ENCODE results near the gene SOS1.
"Not testable (repeated sequence)": the region's sequence is repeated elsewhere in the genome, so short reads cannot be mapped to it uniquely, and the experiment has no call there.

SOS1 gene

DNA sequence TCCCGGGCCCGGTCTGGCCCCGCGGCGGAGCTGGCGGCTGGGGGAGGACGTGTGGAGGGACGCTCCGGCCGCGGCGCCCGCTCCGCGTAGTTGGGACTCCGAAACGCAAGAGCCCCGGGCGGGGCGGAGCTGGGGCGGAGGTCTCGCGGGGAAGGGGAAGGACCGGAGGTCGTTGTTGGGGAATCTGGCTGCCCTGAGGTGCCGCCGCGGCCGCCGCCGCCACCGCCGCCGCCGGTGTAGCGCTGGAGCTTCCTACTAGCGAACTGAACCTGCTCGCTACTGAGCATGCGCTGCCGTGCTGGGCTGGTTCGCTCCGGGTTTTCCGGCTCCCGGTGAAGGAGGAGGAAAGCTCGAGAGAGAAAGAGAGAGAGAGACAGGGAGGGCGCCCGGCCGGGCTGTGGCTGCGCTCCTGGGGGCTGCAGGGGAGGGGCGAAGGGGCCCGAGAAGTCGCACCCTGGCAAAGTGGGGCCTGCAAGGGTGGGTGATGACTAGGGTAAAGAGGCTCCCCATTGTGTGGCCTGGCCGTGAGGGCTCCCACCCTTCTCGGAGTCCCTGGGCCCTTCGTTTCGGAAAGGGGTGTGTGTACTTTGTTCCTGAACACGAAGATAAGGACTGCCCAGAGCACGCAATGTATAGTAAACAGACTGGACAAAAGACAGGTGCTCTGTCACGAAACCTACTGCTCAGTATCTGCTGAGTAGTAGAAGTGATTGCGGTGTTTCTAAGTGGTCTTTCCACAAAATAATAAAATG lies at the start of gene SOS1:
SOS1 (minus strand) TSS at position 281 of the 752 bp plus-strand sequence. CDS start 629 bp downstream, outside the sequence.
- DNase-seq, result peak; percentile 71

DNA sequence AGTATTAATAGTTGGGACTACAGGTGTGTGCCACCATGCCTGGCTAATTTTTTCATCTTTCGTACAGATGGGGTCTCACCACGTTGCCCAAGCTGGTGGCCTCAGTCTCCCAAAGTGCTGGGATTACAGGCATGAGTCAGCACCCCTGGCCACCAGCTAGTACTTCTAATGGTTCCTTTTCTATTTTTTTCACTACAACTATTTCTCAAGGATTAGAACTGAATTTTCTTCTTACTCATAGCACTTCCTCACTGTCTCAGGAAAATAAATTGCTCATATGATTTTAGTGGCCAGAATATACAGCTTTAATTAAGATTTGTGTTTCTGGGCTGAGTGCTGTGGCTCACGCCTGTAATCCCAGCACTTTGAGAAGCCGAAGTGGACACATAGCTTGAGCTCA lies 43.2 kb upstream of the SOS1 start:
- no peak for DNase-seq

- no peak for DNase-seq
Measured at GRCh38 chr2:39160982-39161381, 40.1 kb upstream of the SOS1 start.

- DNase-seq, result no peak
Measured at GRCh38 chr2:39159283-39159682, 38.4 kb upstream of the SOS1 start.

- no peak for DNase-seq
Measured at GRCh38 chr2:39158351-39158750, 37.5 kb upstream of the SOS1 start.

- no peak for DNase-seq
Measured at GRCh38 chr2:39156846-39157245, 36.0 kb upstream of the SOS1 start.

DNA sequence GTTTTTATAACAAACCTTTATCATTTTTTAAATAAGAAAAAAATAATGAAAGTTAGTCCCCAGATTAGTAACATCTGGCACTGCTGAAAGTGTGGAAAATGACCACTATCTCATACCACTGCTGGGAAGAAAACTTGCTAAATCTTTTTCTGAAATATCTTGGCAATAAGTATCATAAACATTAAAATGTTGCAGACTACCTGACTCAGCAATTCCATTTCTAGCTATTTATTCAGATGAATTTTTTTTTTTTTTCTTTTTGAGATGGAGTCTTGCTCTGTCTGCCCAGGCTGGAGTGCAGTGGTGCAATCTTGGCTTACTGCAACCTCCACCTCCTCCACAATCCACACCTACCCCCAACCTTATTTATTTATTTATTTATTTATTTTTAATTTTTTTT lies 35.3 kb upstream of the SOS1 start:
- DNase-seq, result no peak

DNA sequence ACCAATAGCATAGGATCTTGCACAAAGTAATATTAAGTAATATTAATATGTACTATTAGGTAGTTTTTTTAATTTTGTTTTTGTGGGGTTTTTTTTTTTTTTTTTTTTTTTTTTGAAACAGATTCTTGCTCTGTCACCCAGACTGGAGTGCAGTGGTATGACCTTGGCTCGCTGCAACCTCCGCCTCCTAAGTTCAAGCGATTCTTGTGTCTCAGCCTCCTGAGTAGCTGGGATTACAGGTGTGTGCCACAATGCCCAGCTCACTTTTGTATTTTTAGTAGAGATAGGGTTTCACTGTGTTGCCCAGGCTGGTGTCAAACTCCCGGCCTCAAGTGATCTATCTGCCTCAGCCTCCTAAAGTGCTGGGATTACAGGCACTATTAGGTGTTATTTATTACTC lies 34.7 kb upstream of the SOS1 start:
- DNase-seq, result not testable (repeated sequence)

DNA sequence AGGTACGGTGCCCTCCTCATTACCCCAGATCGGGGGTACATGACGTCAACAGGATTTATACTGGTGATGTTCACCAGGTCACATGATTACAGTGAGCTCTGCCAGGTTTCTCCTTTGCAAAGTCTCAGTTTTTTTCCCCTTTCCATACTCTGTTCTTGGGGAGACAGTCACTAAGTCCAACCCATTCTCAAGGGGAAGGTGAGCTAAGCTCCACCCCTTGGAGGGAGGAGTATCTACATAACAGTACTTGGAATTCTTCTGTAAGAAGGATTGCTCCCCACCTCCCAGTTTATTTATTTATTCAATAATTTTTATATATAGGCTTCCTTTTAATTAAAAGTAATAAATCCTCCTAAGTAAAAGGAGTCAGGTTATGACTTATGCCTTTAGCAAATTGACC lies 34.1 kb upstream of the SOS1 start:
- DNase-seq, result no peak

- DNase-seq, result no peak
Measured at GRCh38 chr2:39153312-39153711, 32.5 kb upstream of the SOS1 start.

DNA sequence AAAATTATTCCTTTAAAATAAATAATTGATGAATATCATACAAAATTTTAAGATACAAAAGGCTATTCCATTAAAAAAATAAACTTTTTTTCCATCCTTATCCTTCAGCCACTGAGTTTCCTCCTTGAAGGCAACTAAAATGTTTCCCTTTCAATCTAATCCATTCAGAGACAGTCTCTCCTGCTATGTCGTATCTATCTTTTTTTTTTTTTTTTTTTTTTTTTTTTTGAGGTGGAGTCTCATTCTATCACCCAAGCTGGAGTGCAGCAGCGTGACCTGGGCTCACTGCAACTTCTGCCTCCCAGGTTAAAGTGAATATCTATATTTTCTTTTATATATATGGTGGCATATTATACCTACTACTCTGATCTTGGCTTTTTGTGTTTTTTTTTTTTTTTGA lies 31.7 kb upstream of the SOS1 start:
- DNase-seq, result no peak

DNA sequence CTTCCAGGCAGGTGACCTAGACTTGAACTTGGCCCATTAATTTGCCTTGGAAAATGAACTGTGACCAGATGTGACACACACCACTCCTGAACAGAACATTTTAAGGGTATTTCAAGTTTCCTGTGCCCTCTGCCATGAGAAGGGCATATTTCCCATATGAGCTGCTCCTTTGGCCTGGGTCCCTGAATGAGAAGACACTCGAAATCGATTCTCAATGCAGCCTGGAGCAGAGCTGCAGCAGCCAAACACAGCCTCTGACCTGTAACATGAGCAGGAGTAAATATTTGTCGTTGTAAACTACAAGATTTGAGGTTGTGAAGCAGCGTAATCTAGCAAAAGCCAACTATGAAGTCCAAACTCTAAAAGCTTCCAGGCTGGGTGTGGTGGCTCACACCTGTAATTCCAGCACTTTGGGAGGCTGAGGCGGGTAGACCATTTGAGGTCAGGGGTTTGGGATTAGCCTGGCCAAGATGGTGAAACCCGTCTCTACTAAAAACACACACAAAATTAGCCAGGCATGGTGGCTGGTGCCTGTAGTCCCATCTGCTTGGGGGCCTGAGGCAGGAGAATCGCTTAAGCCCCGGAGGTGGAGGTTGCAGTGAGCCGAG lies 30.1 kb upstream of the SOS1 start:
- no peak for DNase-seq

DNA sequence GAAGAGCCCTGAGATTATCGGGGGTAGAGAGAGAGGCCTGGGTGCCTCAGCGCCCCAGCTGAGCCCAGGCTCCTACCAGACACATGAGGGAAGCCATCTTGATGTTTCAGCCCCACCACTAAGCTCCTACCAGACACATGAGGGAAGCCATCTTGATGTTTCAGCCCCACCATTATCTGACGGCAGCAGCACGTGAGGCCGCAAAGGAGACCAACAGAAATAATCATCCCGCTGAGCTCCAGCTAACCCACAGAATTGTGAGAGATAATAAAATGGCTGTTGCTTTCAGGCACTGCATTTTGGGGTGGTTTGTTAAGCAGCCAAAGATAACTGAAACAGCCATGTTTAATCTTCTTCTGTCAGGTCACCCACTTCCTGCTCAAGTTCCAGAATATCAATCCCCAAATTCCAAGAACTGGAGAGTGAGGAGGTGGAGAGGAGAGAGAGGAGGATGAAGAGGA lies 29.3 kb upstream of the SOS1 start:
- no peak for DNase-seq

- DNase-seq, result no peak
Measured at GRCh38 chr2:39146630-39147029, 25.8 kb upstream of the SOS1 start.

DNA sequence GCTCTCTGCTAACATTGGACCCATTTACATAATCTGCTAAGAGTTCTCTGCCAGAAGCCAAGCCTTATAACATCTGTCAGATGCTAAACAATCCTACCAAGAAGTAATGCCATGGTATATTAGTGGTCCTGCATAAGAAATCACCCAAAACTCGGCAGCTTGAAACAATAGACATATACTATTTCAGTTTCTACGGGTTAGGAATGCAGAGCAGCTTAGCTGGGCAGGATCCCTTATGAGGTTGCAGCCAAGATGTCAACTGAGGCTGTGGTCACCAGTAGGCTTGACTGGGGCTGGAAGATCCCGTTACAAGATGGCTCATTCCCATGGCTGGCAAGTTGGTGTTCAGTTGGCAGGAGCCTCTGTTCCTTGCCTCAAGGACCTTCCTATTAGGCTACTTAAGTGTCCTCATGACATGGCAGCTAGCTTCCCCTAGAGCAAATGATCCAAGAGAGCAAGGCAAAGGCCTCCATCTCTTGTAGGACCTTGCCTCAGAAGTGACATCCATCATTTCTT lies 25.1 kb upstream of the SOS1 start:
- DNase-seq, result no peak

DNA sequence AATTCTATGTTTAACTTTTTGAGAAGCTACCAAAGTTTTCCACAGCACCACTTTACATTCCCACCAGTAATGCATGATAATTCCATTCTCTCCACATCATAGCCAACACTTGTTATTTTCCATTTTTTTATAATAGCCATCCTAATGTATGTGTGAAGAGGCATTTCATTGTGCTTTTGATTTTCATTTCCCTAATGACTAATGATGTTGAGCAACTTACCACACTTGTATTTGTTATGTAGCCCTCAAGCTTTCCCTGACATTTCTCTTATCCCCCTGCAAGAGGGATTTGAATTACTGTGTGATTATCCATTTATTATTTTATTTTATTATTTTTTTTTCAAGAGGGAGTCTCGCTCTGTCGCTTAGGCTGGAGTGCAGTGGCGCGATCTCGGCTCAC lies 23.6 kb upstream of the SOS1 start:
- DNase-seq, result no peak

DNA sequence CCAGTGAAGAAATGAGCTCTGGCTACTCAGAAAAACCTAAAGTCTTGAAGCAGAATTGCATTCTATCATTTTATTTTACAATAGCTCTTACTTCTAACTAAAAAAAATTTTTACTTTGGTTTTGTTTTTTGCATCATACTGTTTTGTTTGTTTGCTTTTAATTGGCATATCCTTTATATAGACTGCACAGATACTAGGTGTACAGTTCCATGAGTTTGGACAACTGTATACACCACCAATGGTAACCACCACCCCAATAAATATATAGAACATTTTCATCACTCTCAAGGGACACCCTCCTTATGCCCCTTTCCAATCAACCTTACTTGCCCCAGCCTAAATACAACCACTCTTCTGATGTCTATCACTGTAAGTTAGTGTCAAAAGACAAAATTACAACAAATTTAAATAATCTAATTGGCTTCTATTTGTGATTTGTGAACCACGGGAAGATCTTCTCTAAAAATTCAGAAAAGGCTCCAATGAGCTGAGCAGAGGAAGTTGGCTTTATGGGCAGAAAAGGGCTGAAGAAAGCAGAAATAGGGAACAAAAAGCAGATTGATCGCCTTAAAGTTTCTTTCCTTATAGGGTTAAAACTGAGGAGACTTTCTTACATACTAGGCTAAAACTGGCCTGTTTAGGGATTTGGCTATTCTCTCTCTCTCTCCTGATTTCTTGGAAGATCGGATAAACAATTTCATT lies 22.2 kb upstream of the SOS1 start:
- DNase-seq, result no peak

DNA sequence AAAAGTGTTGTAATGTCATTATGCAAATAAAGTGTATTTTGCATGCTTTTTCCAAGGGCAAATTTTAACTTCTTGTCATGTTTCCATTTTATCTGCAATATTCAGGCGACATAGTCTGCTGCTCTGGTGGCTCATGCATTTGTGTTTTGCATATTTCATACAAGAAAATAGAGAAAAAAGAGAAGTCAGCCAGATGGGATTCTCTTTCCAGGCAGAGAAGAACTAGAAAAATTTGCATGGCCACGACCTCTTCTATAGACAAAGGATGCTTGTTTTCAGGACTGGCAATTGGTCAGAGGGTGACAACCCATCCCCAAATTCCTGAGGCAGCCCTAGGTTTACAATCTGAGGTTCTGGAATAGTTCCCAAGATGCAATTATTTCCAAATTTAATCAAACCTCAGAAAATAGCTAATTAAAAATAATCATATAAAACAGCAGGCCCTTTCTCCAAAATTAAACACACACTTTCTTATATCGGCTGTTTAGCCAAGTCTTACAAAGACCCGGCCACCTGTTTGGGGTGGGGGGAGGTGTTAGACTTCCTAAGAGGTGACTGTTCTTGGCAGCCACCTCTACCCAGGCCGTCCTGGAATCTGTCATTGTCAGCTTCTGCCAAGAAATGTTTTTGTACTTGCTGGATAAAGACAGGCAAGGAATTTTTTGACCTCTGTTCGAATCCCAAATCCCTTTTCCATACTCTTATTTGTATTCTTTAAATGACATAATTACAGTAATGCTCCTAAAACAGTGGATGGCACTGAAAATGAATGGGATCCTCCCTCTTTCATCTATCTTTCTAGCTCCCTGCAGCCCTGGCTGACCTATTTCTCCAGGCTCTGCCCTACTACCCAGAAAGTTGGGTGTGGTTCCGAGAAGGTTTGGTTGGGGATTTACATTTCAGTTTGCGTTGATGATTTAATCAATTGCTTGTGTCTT lies 20.8 kb upstream of the SOS1 start:
- DNase-seq, result no peak

DNA sequence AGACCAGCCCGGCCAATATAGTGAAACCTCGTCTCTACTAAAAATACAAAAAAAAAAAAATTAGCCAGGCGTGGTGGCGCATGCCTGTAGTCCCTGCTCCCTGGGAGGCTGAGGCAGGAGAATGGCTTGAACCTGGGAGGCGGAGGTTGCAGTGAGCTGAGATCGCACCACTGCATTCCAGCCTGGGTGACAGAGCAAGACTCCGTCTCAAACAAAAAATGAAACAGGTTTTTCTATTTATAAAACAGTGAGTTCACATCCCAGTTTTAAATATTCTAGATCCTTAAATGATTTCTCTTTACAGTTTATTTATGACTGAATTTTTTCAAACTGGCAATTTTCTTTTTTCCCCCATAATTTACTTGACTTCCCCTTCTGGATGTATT lies 20.1 kb upstream of the SOS1 start:
- not testable (repeated sequence) for DNase-seq

DNA sequence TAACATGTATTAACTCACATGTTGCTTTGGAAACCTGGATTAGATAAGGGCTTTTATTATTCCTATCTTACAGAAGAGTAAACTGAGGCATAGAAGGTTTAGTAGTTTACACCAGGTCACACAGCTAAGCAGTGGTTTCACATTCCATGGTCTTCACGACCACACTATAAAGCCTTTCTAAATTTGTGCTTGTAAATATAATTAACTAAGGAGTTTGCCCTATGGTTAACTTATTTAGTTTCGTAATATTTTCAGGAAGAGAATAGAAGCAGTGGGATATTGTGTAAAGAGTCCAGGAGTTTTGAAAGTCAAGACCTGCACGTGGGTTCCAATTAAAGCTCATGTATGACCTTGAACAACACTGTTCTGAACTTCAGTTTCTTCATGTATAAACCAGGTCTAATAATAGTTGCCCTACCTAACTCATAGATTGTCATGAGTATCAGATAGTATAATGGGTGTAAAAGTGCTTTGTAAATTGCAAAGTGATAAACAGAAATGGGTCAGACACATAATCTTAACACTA lies 19.5 kb upstream of the SOS1 start:
- no peak for DNase-seq

GRCh38 chr2:39139511-39140237 lies 18.8 kb upstream of the SOS1 start:
- DNase-seq, result no peak

GRCh38 chr2:39138837-39139211 lies 18.0 kb upstream of the SOS1 start:
- no peak for DNase-seq
